ENCODE measurements around the gene TAF13.
"Not testable (repeated sequence)": the region's sequence is repeated elsewhere in the genome, so short reads cannot be mapped to it uniquely, and the experiment has no call there.

TAF13 gene

DNA sequence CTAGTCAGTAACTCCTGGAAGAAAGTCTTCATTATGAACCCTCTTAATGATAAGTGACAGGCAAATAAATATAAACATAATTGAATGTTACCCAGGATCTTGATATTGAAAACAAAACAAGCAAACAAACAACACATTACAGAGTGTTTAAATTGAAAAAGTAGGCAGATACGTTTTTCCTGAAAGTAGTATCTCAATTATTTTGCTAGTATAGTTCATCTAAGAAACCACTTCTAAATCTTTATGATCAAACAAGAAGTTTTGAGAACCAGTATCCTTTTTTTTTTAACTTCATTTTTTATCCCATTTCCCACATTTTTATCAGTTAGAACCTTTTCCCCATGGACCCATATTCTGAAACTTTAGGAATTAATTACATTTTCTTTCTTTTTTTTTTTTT is 30.2 kb downstream of the TAF13 start:
- DNase-seq = no peak

DNA sequence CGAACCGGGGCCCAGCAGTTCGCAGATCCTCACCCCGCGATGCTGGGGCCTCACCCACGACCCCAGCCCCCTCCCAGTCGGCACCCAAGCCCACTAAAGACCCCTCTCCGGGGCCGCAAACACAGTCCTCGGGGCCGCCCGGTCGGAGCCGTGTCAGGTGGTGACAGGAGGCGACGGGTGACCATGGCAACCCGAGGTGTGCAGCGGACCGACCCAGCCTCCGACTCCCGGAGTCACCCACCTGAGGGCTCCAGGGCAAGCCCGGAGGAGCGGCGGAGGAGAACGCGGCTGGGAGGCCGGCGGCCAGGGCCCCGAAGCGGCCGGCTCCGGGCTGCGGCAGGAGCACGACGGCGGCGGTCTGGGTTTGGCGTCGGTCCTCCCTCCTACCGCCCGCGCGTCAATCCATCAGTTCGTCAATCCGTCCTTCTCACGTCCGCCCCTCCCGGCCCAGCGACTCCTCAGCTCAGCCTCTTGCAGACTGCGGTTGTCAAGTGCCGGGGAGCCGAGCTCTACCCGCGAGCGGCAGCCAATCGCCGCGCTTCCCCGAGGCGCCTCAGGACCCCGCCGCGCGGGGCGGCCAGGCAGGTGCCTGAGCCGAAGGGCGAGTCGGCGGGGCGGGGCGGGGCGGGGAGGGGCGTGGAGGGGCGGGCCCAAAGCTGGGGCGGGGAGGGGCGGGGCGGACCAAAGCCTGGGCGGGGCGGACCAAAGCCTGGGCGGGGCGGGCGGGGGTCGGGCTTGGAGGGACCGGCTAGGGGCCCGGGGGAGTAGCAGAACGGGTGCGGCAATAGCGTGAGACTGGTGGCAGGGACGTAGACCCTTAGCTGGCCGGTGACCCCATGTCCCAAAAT is 34.0 kb downstream of the TAF13 start, which contains the start of gene WDR47:
WDR47 (minus strand) TSS at position 482 of the 848 bp plus-strand sequence. CDS start 18,590 bp downstream, outside the sequence.
- DNase-seq = peak; percentile 95

DNA sequence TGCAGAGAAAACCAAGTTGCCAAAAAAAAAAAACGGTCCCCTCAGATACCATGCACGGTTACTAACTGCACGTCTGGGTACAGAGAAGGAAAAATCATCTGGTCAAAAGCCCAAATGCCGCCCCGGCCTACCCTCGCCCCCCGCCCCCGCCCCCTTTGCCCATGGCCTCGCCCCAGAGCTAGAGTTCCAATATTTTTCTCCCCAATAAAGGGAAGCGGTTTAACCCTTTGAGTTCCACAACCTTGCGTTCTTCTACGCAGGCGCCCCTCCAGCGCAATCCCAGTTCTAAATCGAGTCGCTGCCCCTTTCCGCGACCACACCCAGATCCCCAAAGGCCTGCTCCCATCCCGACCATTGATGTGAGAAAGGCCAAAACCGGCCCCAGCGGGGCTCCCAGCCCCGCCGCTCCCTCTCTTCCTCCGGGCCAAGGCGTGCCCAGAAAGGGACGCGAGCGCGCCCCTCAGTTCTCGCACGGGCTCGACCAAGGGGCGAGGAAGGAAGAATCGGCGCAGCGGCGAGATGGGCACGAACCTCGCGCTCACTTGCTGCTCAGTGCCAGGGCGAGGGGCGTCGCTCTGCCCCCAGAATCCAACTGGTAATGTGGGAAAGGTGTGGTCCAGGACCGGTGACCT is 34.7 kb downstream of the TAF13 start:
- no peak for DNase-seq

DNA sequence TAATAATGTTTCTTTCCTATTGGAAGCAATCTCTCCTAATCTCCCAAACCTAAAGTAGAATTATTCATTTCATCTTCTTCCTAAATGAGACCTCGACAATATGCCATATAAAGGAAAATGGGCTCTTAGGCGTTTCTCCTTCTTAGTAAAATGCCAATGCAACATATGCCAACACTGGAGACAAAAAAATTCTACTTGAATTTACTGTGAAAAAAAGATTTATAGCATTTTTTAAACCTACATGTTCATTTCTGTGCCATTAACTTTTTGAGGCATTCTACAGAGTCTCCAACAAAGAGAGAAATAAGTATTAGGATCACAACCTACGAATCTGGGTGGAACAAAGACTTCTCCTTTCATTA is 35.2 kb downstream of the TAF13 start:
- no peak for DNase-seq

DNA sequence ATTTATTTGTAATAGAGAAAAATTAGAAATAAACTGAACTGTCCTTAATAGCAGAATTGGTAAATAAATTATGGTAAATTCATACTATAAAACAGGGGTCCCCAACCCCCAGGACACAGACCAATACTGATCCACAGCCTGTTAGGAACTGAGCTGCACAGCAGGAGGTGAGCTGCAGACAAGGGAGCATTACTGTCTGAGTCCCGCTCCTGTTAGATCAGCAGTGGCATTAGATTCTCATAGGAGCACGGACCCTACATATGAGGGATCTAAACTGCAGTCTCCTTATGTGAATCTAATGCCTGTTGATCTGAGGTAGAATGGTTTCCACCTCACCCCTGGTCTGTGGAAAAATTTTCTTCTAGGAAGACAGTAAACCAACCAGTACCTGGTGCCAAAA is 41.4 kb downstream of the TAF13 start:
- DNase-seq = no peak

DNA sequence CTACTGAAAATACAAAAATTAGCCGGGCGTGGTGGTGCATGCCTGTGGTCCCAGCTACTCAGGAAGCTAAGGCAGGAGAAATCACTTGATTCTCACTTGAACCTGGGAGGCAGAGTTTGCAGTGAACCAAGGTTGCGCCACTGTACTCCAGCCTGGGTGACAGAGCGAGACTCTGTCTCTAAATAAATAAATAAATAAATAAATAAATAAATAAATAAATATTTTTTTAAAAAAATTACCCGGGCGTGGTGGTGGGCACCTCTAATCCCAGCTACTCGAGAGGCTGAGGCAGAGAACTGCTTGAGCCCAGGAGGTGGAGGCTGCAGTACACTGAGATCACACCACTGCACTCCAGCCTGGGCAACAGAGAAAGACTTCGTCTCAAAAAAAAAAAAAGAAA is 46.3 kb downstream of the TAF13 start:
- not testable (repeated sequence) for DNase-seq

DNA sequence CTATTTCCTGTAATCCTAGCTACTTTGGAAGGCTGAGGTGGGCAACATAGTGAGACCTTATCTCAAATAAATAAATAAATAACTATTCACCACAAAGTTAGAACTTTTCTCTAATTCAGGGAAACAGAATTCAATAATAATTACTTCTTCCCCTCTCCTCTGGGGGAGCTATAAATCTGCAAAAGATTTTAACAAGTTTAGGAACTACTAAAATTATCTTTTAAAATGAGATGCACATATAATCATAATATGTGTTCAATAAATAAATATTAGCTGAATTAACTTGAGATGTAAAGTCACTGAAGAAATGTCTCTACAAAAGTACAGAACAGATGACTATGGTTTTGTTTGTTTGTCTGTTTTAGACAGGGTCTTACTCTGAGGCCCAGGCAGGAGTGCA is 48.0 kb downstream of the TAF13 start:
- no peak for DNase-seq

DNA sequence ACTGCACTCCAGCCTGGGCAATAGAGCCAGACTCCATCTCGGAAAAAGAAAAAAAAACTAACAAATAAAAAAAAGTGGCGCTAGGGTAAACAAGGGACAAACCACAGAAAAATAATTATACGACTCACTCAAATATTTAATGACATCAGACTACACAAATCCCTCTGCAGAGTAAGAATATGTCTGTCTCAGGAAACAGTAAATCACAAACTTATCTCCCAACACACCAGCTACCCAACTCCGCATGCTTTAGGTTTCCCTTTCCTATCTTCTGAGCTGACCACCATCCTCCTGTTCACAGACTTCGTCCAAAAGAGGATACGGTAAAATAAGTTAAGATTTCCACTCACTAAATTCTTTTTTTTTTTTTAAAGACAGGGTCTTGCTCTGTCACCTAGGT is 50.1 kb downstream of the TAF13 start:
- DNase-seq = no peak

DNA sequence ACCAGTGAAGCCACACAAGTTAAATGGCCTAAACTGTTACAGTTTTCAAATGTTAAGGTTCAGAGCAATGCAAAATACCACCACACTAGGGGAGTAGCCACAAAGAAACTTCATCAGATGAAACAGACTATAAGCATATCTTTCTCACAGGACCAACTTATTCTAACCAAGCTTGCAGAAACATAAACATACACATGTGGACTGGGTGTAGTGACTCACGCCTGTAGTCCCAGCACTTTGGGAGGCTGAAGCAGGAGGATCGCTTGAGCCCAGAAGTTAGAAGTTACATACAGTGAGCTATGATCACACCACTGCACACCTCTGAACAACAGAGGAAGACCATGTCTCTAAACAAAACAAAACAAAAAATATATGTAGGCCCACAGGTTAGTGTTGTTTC is 51.2 kb downstream of the TAF13 start:
- no peak for DNase-seq

DNA sequence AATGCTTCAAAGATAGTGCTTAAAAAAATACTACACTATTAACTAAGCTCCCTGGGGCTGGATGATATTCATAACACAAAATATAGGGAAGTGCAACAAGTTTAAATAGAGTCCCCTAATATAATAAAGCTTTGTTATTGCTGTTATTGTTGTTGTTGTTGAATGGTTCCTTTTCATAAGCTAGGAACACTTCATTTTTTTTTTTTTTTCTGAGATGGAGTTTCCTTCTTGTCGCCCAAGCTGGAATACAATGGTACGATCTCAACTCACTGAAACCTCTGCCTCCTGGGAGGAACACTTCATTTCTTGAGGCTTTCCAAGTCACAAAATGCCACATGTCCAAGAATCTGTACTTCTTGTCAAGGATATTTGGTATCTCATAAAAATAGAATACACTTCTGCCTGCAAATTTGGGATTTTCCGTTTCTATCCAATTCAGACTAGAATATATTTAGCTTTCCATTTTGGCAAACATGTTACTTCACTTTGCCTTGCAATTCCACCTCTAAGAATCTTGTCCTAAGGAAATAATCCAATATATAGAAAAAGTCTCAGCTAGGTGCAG is 55.0 kb downstream of the TAF13 start:
- no peak for DNase-seq

DNA sequence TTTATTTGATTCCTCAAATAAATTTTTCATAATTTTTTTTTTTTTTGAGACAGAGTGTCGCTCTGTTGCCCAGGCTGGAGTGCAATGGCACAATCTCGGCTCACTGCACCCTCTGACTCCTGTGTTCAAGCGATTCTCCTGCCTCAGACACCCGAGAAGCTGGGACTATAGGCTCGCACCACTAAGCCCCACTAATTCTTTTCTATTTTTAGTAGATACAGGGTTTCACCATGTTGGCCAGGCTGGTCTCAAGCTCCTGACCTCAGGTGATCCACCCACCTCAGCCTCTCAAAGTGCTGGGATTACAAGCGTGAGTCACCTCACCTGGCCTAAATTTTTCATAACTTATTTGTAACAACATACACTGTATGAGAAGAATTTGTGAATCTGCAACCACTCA is 58.1 kb downstream of the TAF13 start:
- not testable (repeated sequence) for DNase-seq

DNA sequence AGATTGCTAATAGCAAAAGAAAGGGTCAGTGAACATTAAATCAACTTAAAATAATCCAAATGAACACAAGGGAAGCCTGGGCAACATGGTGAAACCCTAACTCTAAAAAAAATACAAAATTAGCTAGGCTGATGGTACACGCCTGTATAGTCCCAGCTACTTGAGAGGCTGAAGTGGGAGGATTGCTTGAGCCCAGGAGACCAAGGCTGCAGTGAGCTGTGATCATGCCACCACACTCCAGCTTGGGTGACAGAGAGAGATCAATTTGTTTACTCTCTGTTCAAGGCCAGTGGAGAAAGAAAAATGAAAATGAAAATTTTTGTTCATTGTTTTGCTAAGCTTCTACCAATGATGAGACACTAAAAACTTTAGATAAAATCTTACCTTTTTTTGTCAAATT is 58.7 kb downstream of the TAF13 start:
- DNase-seq = no peak

All from NCI-H2227 treated with DMSO at 0.1 percent for 48 hours (cell line).